Thyroid gland (tissue), 4 donors: Measurements from ENCODE around the gene HEPACAM2. TPM values are rescaled to one million over a fixed set of nuclear protein-coding genes. Genes with fewer than 3 reads are reported as not detected.

ENCODE experiments used
- DNase-seq, 2 donors: peaks; one replicate each; pipeline ENCODE4 v3.0.0-alpha.2; 2019
- H3K27ac ChIP-seq, 3 donors: fragments of 200-600 bp; sonication (generic); 1 replicate in 2 of 3; 2 replicates in 1 of 3; pipeline ENCODE4 v1.5.1; 2016 to 2019; ENCODE audit warnings: mild to moderate bottlenecking in 1 of 3, moderate library complexity in 1 of 3
- H3K27me3 ChIP-seq: fragments of 200-600 bp; sonication (generic); one replicate; pipeline ENCODE4 v1.5.1; 2019
- H3K36me3 ChIP-seq, 2 donors: fragments of 200-600 bp; sonication (generic); one replicate each; pipeline ENCODE4 v1.5.1; 2016 to 2019
- H3K4me1 ChIP-seq, 2 donors: fragments of 200-600 bp; sonication (generic); one replicate each; pipeline ENCODE4 v1.5.1; 2017 to 2019
- H3K4me3 ChIP-seq, 3 donors: fragments of 200-600 bp; sonication (generic); replicated peaks in 1 of 3; 1 replicate in 2 of 3; 2 replicates in 1 of 3; pipeline ENCODE4 v1.5.1; 2016; ENCODE audit warnings: mild to moderate bottlenecking in 1 of 3
- H3K9me3 ChIP-seq: fragments of 200-600 bp; sonication (generic); one replicate; pipeline ENCODE4 v1.5.1; 2017
- CTCF ChIP-seq, 6 experiments: fragments of 200-600 bp in 3 of 6; fragments of 450-650 bp in 3 of 6; sonication (generic) in 3 of 6; IDR thresholded peaks; one replicate each; pipeline ENCODE4 v1.5.1; 2016 to 2019; ENCODE audit warnings: antibody characterized with exemption in 6 of 6, mild to moderate bottlenecking in 2 of 6, inconsistent platforms in 1 of 6, moderate library complexity in 1 of 6
- POLR2A ChIP-seq, 2 donors: fragments of 450-650 bp; IDR thresholded peaks; one replicate each; pipeline ENCODE4 v1.6.1; 2017; ENCODE audit warnings: antibody characterized with exemption in 2 of 2, mild to moderate bottlenecking in 2 of 2, moderate library complexity in 1 of 2
- WGBS, 2 donors: methylation state at CpG; one replicate each; pipeline ENCODE4 v1.1.5; 2017; 5-methylcytosine and 5-hydroxymethylcytosine counted together
- intact Hi-C: fragments of 100-400 bp; cut with DNase I; formaldehyde crosslinking; loops from one replicate; pipeline ENCODE4 v1.15.1; 2023
- total RNA-seq, 4 donors: library from RNA; depleted of rRNA; stranded (reverse); fragments of >200 nt; gene quantifications; one replicate each; pipeline ENCODE4 v1.2.3, GENCODE V29; 2016

The HEPACAM2 gene
- total RNA-seq, 4 donors from 2014 or later: 0.13 to 0.22 TPM; not detected in 2

DNA sequence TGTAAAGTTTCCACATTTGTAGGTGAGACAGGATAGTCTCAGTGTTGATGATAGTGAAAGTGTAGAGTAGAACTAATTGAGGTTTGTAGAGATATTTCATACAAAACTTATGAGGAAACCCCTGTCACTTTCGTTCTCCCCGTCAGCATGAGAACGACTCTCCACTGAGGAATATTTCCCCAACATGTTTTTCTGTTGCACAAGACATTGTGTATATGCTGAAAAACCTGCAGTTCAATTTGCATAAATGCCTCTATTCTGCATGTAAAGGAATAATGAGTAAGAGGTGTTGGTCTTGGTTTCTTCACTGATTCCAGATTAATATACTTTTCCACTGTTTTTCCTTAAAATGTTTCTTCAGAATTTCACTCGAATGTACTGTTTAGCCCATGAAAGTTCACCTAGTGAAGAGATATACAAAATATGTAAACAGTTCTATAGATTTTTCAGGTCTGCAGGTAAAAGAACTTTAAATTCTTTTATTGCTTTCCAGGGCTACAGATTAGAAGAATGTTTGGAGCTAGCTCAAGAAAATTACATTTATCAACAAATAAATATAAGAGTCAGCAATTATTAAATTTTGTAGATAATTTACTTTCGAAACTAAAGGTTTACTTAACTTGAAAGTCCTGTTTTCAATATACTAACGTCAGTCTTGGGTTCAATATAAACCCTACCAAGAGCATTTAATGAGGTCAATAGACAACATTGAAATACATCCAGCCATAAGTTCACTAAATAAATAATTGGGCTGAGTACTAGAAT lies 37.2 kb downstream of the HEPACAM2 start:
- no peak for TF ChIP-seq CTCF (IDR thresholded peaks at IDR 0.05)
- no peak for TF ChIP-seq POLR2A (IDR thresholded peaks at IDR 0.05)
- WGBS, 2 donors: 77 to 80% methylated on average over 6 of the region's 6 CpGs
- DNase-seq: no peak

DNA sequence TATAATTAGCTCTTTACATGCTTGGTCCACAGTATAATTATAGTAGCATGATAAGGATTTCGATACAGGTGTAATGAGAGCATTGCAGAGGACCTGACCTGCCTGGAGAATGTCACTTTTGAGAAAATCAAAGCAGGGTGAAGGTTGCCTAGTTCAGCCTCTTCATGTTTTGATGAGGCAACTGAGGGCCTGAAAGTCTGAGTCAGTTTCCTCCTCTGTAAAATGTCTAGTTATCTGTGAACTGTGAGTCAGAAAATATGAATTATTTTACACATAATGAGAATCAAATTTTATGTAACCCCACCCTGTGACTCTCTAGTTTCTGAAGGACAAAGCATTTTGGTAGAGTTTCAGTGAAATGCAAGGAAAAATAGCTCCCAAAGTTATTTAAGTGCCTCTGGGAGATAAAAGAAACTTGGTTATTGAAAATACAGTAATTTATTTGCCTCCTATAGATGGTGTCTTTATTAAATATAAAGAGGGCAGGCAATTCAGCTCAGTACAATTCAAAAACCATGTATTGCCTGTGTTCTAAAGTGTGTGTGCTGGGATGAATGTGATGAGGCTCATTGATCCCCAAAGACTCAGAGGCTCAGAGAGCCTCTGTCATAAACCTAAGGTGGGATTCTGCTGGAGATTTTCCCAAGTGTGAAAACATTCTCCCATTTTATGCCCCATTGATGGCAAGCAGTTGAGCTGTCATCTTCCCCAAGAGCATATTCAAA lies 40.8 kb downstream of the HEPACAM2 start:
- no peak for DNase-seq
- intact Hi-C loops: no loop called here
- Histone ChIP-seq H3K27ac (no peak overlapping the region), H3K4me3 (no peak overlapping the region), H3K36me3 (no peaks in the 10 kb centered on the region), H3K9me3 (no peaks in the 10 kb centered on the region), H3K4me1 (no peaks in the 10 kb centered on the region), H3K27me3 (no peaks in the 10 kb centered on the region)
- WGBS, 2 donors: 46 to 68% methylated on average over 1 of the region's 1 CpG
- TF ChIP-seq CTCF (IDR thresholded peaks at IDR 0.05) (no peak), POLR2A (IDR thresholded peaks at IDR 0.05) (no peak)

More for the DNA sequence above, 37.2 kb downstream of the HEPACAM2 start:
- no peak overlapping the region for H3K4me3 ChIP-seq
- no peaks in the 10 kb centered on the region for H3K27me3 ChIP-seq
- H3K9me3 ChIP-seq: no peaks in the 10 kb centered on the region
- no peaks in the 10 kb centered on the region for H3K36me3 ChIP-seq
- intact Hi-C loops: no loop called here
- H3K4me1 ChIP-seq: no peaks in the 10 kb centered on the region
- no peak overlapping the region for H3K27ac ChIP-seq

DNA sequence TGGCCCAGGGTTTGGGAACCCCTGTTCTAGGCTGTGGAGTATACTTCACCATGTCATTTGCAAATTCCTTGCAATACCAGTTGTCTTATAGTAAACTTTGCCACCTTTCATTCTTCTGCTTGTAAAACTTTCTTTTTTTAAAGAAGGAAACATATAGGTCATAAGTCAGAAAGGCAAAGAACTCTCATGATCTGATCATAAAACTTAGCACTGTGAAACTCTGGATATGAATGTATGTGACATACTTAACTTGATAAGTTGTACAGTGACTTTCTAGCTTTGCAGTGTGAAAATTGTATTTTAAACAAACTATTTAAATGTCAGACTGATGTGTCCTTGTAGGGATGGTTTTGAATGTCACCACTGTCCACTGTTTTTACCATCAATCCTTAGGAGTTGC lies 47.1 kb downstream of the HEPACAM2 start:
- intact Hi-C loops: no loop called here
- TF ChIP-seq CTCF (IDR thresholded peaks at IDR 0.05) (no peak), POLR2A (IDR thresholded peaks at IDR 0.05) (no peak)
- Histone ChIP-seq H3K27ac (no peak overlapping the region), H3K9me3 (no peaks in the 10 kb centered on the region), H3K4me1 (no peaks in the 10 kb centered on the region), H3K27me3 (no peaks in the 10 kb centered on the region), H3K36me3 (no peaks in the 10 kb centered on the region), H3K4me3 (no peak overlapping the region)
- DNase-seq: no peak

- intact Hi-C loops: no loop called here
- Histone ChIP-seq H3K27me3 (no peaks in the 10 kb centered on the region), H3K4me3 (no peak overlapping the region), H3K27ac (no peak overlapping the region), H3K4me1 (no peaks in the 10 kb centered on the region), H3K9me3 (no peaks in the 10 kb centered on the region), H3K36me3 (no peaks in the 10 kb centered on the region)
- TF ChIP-seq POLR2A (IDR thresholded peaks at IDR 0.05): no peak
- no peak for TF ChIP-seq CTCF (IDR thresholded peaks at IDR 0.05)
- no peak for DNase-seq
- 29 to 35% methylated on average over 3 of the region's 3 CpGs for WGBS, 2 donors
These were observed 48.1 kb downstream of the HEPACAM2 start for GRCh38 chr7:93178213-93178612.

GRCh38 chr7:93176992-93177580 lies 49.2 kb downstream of the HEPACAM2 start:
- Histone ChIP-seq H3K4me1 (no peaks in the 10 kb centered on the region), H3K9me3 (no peaks in the 10 kb centered on the region), H3K27ac (no peak overlapping the region), H3K36me3 (no peaks in the 10 kb centered on the region), H3K27me3 (no peaks in the 10 kb centered on the region), H3K4me3 (no peak overlapping the region)
- 59 to 61% methylated on average over 2 of the region's 2 CpGs for WGBS, 2 donors
- TF ChIP-seq POLR2A (IDR thresholded peaks at IDR 0.05) (no peak), CTCF (IDR thresholded peaks at IDR 0.05) (no peak)
- DNase-seq: no peak
- intact Hi-C loops: no loop called here
